ENCODE data around the gene IWS1. TPM values are rescaled to one million over a fixed set of nuclear protein-coding genes. Genes with fewer than 3 reads are reported as not detected.
"Not testable (repeated sequence)": the region's sequence is repeated elsewhere in the genome, so short reads cannot be mapped to it uniquely, and the experiment has no call there.

Gene IWS1
- total RNA-seq, 1 donor from 2014 or later, result 48.4 TPM

DNA sequence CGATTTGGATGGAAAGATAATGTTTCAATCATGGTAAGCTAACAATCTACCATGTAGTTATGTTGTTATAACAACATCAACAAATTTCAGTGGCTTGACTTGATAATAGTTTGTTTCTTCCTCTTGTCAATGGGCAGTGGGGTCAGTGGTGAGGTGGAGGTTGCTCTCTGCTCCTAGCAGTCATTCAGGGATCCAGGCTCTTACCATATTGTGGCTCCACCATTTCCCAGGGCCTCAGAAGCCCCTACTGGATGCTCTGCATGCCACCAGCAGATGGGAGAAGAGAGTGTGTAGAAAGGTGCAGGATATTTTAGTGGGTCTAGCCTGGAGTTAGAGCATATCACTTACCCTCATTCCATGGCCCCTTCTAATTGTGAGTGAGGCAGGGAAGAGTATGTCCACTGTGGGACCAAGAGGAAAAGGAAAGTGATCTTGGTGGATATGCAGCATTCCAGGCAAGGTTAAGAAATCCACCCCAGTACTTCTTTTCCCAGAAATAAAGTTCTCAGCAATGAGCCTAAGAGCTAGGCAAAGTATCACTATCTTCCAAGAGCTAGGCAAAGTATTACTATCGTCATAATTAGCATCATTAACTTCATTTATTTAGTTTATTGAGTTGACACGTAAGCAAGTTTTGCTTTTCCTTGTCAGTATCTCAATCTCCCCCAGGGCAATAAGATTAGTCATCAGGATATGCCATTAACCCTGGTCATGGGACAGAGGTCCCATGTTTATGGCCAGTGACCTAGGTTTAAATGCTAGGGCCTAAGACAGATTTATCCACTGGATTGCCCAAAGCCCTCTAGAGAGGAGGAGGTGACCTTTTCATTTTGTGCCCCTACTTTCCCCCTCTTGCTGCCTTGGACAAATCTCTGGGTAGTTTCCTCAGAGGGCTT is 4.2 kb upstream of the IWS1 start:
- no peak for DNase-seq (ENCODE audit: low read depth)
- Histone ChIP-seq H3K4me3 (ENCODE audit: low read depth, low read length) (no peak overlapping the region), H3K36me3 (ENCODE audit: control insufficient read depth, insufficient read depth, low read length) (no peaks in the 10 kb centered on the region), H3K27me3 (ENCODE audit: control insufficient read depth, insufficient read depth, low read length) (no peaks in the 10 kb centered on the region)
- TF ChIP-seq, protein P1, sequence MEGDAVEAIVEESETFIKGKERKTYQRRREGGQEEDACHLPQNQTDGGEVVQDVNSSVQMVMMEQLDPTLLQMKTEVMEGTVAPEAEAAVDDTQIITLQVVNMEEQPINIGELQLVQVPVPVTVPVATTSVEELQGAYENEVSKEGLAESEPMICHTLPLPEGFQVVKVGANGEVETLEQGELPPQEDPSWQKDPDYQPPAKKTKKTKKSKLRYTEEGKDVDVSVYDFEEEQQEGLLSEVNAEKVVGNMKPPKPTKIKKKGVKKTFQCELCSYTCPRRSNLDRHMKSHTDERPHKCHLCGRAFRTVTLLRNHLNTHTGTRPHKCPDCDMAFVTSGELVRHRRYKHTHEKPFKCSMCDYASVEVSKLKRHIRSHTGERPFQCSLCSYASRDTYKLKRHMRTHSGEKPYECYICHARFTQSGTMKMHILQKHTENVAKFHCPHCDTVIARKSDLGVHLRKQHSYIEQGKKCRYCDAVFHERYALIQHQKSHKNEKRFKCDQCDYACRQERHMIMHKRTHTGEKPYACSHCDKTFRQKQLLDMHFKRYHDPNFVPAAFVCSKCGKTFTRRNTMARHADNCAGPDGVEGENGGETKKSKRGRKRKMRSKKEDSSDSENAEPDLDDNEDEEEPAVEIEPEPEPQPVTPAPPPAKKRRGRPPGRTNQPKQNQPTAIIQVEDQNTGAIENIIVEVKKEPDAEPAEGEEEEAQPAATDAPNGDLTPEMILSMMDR (IDR thresholded peaks at IDR 0.05; ENCODE audit: insufficient read depth, low read length, poor library complexity, severe bottlenecking), result no peak

DNA sequence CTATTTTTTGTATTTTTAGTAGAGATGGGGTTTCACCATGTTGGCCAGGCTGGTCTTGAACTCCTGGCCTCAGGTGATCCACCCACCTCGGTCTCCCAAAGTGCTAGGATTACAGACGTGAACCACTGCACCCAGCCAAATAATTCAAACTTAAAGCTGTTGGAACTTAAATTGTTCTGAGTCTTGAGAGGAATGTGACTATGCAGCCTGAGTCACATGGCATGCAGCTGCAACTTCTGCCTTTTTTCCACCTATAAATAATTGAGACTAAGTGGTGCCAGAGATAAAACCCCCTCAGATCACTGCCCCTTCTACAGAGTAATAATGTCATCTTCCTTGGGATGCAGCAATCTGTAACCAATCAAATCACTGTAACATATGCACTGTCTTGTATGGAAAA is 3.1 kb upstream of the IWS1 start:
- not testable (repeated sequence) for DNase-seq (ENCODE audit: low read depth); H3K36me3 ChIP-seq (ENCODE audit: control insufficient read depth, insufficient read depth, low read length); H3K4me3 ChIP-seq (ENCODE audit: low read depth, low read length); H3K27me3 ChIP-seq (ENCODE audit: control insufficient read depth, insufficient read depth, low read length)

DNA sequence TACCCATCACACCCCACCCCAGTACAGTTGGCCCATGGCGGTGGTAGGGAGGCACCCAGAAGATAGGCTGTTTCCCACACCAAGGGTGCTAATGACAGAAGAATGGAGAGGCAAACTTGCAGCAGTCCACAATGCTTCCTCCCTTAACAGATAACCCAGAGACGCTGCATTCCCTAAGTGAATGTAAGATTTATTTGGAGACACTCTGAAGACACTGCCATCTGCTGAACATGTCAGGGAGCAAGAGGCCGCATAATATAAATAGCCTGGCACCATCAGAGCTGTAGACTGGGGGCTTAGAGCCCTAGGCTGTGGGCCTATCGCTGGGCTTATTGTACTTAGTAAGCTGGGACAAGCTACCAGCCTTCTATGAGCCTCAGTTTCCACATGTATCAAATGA is 2.2 kb upstream of the IWS1 start:
- no peak overlapping the region for H3K4me3 ChIP-seq (ENCODE audit: low read depth, low read length)
- DNase-seq (ENCODE audit: low read depth), result no peak
- no peaks in the 10 kb centered on the region for H3K27me3 ChIP-seq (ENCODE audit: control insufficient read depth, insufficient read depth, low read length)
- no peaks in the 10 kb centered on the region for H3K36me3 ChIP-seq (ENCODE audit: control insufficient read depth, insufficient read depth, low read length)
- TF ChIP-seq, protein P1 (IDR thresholded peaks at IDR 0.05; ENCODE audit: insufficient read depth, low read length, poor library complexity, severe bottlenecking), result no peak

DNA sequence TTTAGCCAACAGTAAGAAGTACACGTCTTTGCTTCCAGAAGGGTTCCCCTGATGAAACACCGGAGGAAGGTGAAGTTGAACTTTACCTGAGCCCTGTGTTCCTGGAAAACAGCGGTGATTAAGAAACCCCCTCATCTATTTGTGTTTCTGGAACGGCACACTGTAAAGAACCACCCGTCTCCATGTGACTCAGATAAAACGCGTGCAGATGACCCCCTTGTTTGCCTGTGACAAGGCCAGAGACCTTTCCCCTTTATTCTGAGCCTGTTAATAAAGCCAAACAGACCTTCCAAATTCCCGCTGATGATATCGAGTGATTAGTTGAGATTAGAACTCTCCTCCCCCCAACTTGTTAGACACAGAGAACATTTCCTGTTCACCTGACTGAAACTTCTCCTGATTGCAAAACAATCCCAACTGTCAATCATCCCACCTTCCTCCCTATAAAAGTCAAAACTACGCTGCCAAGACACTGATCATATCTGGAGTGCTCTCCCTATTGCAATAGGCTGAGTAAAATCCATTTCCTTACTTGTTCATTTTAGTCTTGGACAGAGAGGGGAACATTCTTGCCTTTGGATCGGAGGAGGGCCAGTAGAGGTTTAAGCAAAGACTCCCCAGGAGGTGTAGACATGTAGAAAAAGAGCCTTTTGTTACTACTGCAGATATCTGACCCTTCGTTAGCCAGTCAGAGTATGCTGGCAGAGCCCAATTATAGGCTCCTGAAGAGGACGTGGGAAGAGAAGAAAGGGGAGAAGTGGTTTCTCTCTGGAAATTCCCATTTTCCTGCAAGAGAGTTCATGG is 914 bp upstream of the IWS1 start:
- TF ChIP-seq, protein P1 (IDR thresholded peaks at IDR 0.05; ENCODE audit: insufficient read depth, low read length, poor library complexity, severe bottlenecking), result no peak
- no peak for DNase-seq (ENCODE audit: low read depth)
- Histone ChIP-seq H3K27me3 (ENCODE audit: control insufficient read depth, insufficient read depth, low read length) (no peaks in the 10 kb centered on the region), H3K36me3 (ENCODE audit: control insufficient read depth, insufficient read depth, low read length) (no peaks in the 10 kb centered on the region), H3K4me3 (ENCODE audit: low read depth, low read length) (peak overlapping the region; percentile 87)

DNA sequence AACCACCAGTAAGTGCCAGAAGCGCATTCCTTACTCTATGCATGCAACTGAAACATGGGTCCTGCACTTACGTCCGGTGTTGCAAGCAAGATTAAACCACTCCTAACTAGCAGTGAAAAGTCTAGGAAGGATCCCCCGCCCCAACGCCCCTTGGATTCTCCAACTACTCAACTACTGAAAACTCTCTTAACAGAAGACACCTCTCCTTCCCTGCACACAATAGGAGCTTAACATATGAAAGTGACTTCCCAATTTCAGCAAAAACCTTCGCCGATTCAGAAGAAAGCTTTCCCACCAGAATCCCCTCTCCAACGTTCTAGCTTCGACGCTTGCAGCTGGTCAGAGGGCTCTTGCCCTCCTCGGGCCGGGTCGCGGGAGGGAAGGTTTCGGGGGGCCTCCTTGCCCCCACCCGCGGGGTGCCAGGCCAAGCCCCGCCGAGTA is 578 bp downstream of the IWS1 start:
- no peaks in the 10 kb centered on the region for H3K27me3 ChIP-seq (ENCODE audit: control insufficient read depth, insufficient read depth, low read length)
- H3K4me3 ChIP-seq (ENCODE audit: low read depth, low read length), result peak overlapping the region; percentile 87
- TF ChIP-seq, protein P1 (IDR thresholded peaks at IDR 0.05; ENCODE audit: insufficient read depth, low read length, poor library complexity, severe bottlenecking), result no peak
- no peak for DNase-seq (ENCODE audit: low read depth)
- no peaks in the 10 kb centered on the region for H3K36me3 ChIP-seq (ENCODE audit: control insufficient read depth, insufficient read depth, low read length)

DNA sequence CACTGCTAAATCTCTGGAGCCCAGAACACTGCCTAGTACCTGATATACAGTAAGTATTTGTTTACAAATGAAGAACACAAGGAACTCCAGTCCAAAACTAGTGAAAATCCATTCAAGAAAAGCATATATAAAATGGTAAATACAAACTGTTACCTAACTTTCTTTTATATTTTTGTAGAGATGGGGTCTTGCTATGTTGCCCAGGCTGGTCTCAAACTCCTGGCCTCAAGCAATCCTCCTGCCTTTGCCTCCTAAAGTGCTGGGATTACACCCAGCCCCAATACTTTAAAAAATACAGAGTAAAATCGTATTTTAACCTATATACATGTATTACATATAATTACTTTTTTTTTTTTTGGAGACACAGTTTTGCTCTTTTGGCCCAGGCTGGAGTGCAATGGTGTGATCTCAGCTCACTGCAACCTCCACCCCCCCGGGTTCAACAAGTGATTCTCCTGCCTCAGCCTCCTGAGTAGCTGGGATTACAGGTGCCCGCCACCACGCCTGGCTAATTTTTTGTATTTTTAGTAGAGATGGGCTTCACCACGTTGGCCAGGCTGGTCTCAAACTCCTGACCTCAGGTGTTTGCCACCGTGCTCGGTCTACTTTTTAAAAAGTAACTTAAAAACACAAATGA is 2.0 kb downstream of the IWS1 start:
- H3K27me3 ChIP-seq (ENCODE audit: control insufficient read depth, insufficient read depth, low read length); DNase-seq (ENCODE audit: low read depth); H3K36me3 ChIP-seq (ENCODE audit: control insufficient read depth, insufficient read depth, low read length); H3K4me3 ChIP-seq (ENCODE audit: low read depth, low read length): not testable (repeated sequence)

Measured in kidney epithelial cell (primary cell).